K562 (cell line): ENCODE data around the gene ITGAV.

Experiments used
- MYC ChIP-seq, 2 experiments: fragments of 250-450 bp in 1 of 2; sonication (Bioruptor Pico) in 1 of 2; IDR thresholded peaks; 2 replicates each; pipeline versions ENCODE4 v1.5.1 to v1.6.1; 2012 to 2021; ENCODE audit warnings: low read depth in 2 of 2, borderline replicate concordance in 1 of 2, improper control_type of control experiment in 1 of 2, low read length in 1 of 2, mild to moderate bottlenecking in 1 of 2, moderate library complexity in 1 of 2
- NFE2L1 ChIP-seq: fragments of 450-650 bp; IDR thresholded peaks from 2 replicates; pipeline ENCODE4 v1.6.1; 2016; ENCODE audit warnings: missing genetic modification characterization, low read depth, mild to moderate bottlenecking, missing compliant biosample characterization, moderate library complexity, borderline replicate concordance
- NFYB ChIP-seq: IDR thresholded peaks from 2 replicates; pipeline ENCODE4 v1.6.1; 2011; ENCODE audit warnings: mild to moderate bottlenecking, moderate library complexity; ENCODE audit not compliant: insufficient read length; ENCODE audit errors: extremely low read depth
- TF ChIP-seq, protein P1 (sequence below), 3 experiments: IDR thresholded peaks in 2 of 3; conservative IDR thresholded peaks in 1 of 3; 2 replicates each; pipeline ENCODE4 v1.5.1; 2011 to 2012; ENCODE audit warnings: low read length in 3 of 3, mild to moderate bottlenecking in 3 of 3, control low read depth in 2 of 3, improper control_type of control experiment in 1 of 3, inconsistent platforms in 1 of 3, low read depth in 1 of 3, mixed read lengths in 1 of 3, moderate library complexity in 1 of 3; ENCODE audit not compliant: insufficient read depth in 2 of 3

DNA sequence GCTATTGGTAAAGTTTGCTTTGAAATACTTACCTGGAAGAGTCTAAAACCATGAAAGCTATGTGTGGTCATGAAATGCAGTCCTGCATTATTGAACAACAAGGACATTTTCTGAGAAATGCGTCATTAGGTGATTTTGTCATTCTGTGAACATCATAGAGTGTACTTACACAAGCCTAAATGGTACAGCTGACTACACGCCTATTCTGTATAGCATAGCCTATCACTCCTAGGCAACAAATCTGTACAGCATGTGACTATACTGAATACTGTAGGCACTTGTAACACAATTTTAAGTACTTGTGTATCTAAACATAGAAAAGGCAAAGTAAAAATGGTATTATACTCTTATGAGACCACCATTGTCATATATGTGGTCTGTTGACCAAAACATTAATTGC lies 112.2 kb downstream of the ITGAV start:
- TF ChIP-seq MYC (IDR thresholded peaks at IDR 0.05; ENCODE audit: low read depth, low read length) (no peak), MYC (CRISPR knock-in tag; IDR thresholded peaks at IDR 0.05; ENCODE audit: borderline replicate concordance, low read depth) (no peak), NFYB (no peak), NFE2L1 (no peak)
- TF ChIP-seq, protein P1, sequence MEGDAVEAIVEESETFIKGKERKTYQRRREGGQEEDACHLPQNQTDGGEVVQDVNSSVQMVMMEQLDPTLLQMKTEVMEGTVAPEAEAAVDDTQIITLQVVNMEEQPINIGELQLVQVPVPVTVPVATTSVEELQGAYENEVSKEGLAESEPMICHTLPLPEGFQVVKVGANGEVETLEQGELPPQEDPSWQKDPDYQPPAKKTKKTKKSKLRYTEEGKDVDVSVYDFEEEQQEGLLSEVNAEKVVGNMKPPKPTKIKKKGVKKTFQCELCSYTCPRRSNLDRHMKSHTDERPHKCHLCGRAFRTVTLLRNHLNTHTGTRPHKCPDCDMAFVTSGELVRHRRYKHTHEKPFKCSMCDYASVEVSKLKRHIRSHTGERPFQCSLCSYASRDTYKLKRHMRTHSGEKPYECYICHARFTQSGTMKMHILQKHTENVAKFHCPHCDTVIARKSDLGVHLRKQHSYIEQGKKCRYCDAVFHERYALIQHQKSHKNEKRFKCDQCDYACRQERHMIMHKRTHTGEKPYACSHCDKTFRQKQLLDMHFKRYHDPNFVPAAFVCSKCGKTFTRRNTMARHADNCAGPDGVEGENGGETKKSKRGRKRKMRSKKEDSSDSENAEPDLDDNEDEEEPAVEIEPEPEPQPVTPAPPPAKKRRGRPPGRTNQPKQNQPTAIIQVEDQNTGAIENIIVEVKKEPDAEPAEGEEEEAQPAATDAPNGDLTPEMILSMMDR (IDR thresholded peaks at IDR 0.05 in 2 of 3, conservative IDR thresholded peaks at IDR 0.05 in 1 of 3; ENCODE audit: insufficient read depth in 2 of 3, low read depth in 1 of 3, low read length in 3 of 3), result no peak
